SKM-1 (cell line): ENCODE results near the gene ACSL1.

Source experiments
- DNase-seq: peaks from one replicate; lab custom pipeline; 2025; ENCODE audit not compliant: unreplicated experiment; lab: John Stamatoyannopoulos, UW

ACSL1 gene

GRCh38 chr4:184812651-184813181, 13.1 kb downstream of the ACSL1 start:
- DNase-seq: no peak

GRCh38 chr4:184812199-184812542, 13.6 kb downstream of the ACSL1 start:
- no peak for DNase-seq

GRCh38 chr4:184811526-184812198, 14.1 kb downstream of the ACSL1 start:
- peak; percentile 93 for DNase-seq

GRCh38 chr4:184810720-184811119, 15.0 kb downstream of the ACSL1 start:
- no peak for DNase-seq

GRCh38 chr4:184808713-184809050, 17.1 kb downstream of the ACSL1 start:
- no peak for DNase-seq

- no peak for DNase-seq
Observed at GRCh38 chr4:184807797-184808712, 17.7 kb downstream of the ACSL1 start.

GRCh38 chr4:184807256-184807655, 18.5 kb downstream of the ACSL1 start:
- DNase-seq: no peak

GRCh38 chr4:184806711-184807110, 19.1 kb downstream of the ACSL1 start:
- no peak for DNase-seq

GRCh38 chr4:184806229-184806550, 19.6 kb downstream of the ACSL1 start:
- no peak for DNase-seq

- DNase-seq: no peak
Observed at GRCh38 chr4:184805462-184806228, 20.1 kb downstream of the ACSL1 start.

- DNase-seq: no peak
Observed at GRCh38 chr4:184804621-184805020, 21.1 kb downstream of the ACSL1 start.

- no peak for DNase-seq
Observed at GRCh38 chr4:184803874-184804273, 21.9 kb downstream of the ACSL1 start.

GRCh38 chr4:184803133-184803532, 22.6 kb downstream of the ACSL1 start:
- DNase-seq: no peak

GRCh38 chr4:184802697-184803015, 23.1 kb downstream of the ACSL1 start:
- no peak for DNase-seq

GRCh38 chr4:184801781-184802696, 23.7 kb downstream of the ACSL1 start:
- DNase-seq: no peak

- no peak for DNase-seq
Observed at GRCh38 chr4:184798504-184798903, 27.3 kb downstream of the ACSL1 start.

GRCh38 chr4:184796906-184797305, 28.9 kb downstream of the ACSL1 start:
- DNase-seq: no peak

- DNase-seq: no peak
Observed at GRCh38 chr4:184795214-184795844, 30.4 kb downstream of the ACSL1 start.

GRCh38 chr4:184794470-184794869, 31.3 kb downstream of the ACSL1 start:
- no peak for DNase-seq

GRCh38 chr4:184793735-184794355, 31.9 kb downstream of the ACSL1 start:
- no peak for DNase-seq
